Liver (tissue), 9 donors: Measurements from ENCODE around the gene NT5DC1. TPM values are rescaled to one million over a fixed set of nuclear protein-coding genes. Genes with fewer than 3 reads are reported as not detected.

Experiments
- DNase-seq: peaks from one replicate; pipeline ENCODE4 v3.0.0-alpha.2; 2017; ENCODE audit warnings: low spot score
- H3K27ac ChIP-seq, 2 donors: one replicate each; pipeline ENCODE4 v1.7.0; 2013; ENCODE audit warnings: inconsistent platforms in 2 of 2, low read length in 2 of 2, control low read depth in 1 of 2, low read depth in 1 of 2, mild to moderate bottlenecking in 1 of 2
- H3K27me3 ChIP-seq, 4 donors: one replicate each; pipeline versions ENCODE4 v1.6.1 to v1.7.0; 2013; ENCODE audit warnings: low read length in 3 of 4, inconsistent platforms in 1 of 4, mild to moderate bottlenecking in 1 of 4, moderate library complexity in 1 of 4; ENCODE audit not compliant: control insufficient read depth in 4 of 4, insufficient read depth in 4 of 4
- H3K36me3 ChIP-seq, 4 donors: one replicate each; pipeline versions ENCODE4 v1.6.1 to v1.7.0; 2013; ENCODE audit warnings: low read length in 3 of 4, mild to moderate bottlenecking in 3 of 4, low read depth in 1 of 4, moderate library complexity in 1 of 4; ENCODE audit not compliant: control insufficient read depth in 4 of 4, insufficient read depth in 3 of 4
- H3K4me1 ChIP-seq, 4 donors: one replicate each; pipeline versions ENCODE4 v1.6.1 to v1.7.0; 2013; ENCODE audit warnings: low read length in 3 of 4, mild to moderate bottlenecking in 3 of 4, moderate library complexity in 1 of 4; ENCODE audit not compliant: control insufficient read depth in 4 of 4, insufficient read depth in 4 of 4
- H3K4me3 ChIP-seq, 3 donors: one replicate each; pipeline versions ENCODE4 v1.6.1 to v1.7.0; 2013; ENCODE audit warnings: low read length in 3 of 3, control low read depth in 1 of 3, low read depth in 1 of 3, mild to moderate bottlenecking in 1 of 3
- H3K9ac ChIP-seq, 2 donors: one replicate each; pipeline ENCODE4 v1.7.0; 2013; ENCODE audit warnings: low read length in 2 of 2, mild to moderate bottlenecking in 2 of 2, moderate library complexity in 2 of 2, control low read depth in 1 of 2, low read depth in 1 of 2
- H3K9me3 ChIP-seq, 4 donors: one replicate each; pipeline versions ENCODE4 v1.6.1 to v1.7.0; 2013; ENCODE audit warnings: low read length in 3 of 4; ENCODE audit not compliant: control insufficient read depth in 4 of 4
- ATF3 ChIP-seq: IDR thresholded peaks from 2 replicates; pipeline ENCODE4 v1.6.1; 2016; ENCODE audit warnings: antibody characterized with exemption
- CTCF ChIP-seq: fragments of 150-350 bp; IDR thresholded peaks from 2 replicates; pipeline ENCODE4 v1.5.1; 2017; ENCODE audit warnings: improper control_type of control experiment, low read depth, low read length; ENCODE audit not compliant: missing input control
- EGR1 ChIP-seq, 2 donors: IDR thresholded peaks; 2 replicates each; pipeline ENCODE4 v1.6.1; 2016 to 2018; ENCODE audit warnings: antibody characterized with exemption in 2 of 2, low read depth in 2 of 2
- FOXA1 ChIP-seq: IDR thresholded peaks from 2 replicates; pipeline ENCODE4 v1.6.1; 2016; ENCODE audit warnings: antibody characterized with exemption
- FOXA2 ChIP-seq: IDR thresholded peaks from 2 replicates; pipeline ENCODE4 v1.6.1; 2016; ENCODE audit warnings: antibody characterized with exemption
- GABPA ChIP-seq, 2 donors: IDR thresholded peaks in 1 of 2; conservative IDR thresholded peaks in 1 of 2; 2 replicates each; pipeline ENCODE4 v1.6.1; 2016; ENCODE audit warnings: antibody characterized with exemption in 2 of 2, mild to moderate bottlenecking in 1 of 2, moderate library complexity in 1 of 2
- HNF4A ChIP-seq, 2 donors: conservative IDR thresholded peaks; 2 replicates each; pipeline ENCODE4 v1.6.1; 2016; ENCODE audit warnings: antibody characterized with exemption in 2 of 2, mild to moderate bottlenecking in 2 of 2
- HNF4G ChIP-seq: IDR thresholded peaks from 2 replicates; pipeline ENCODE4 v1.6.1; 2016; ENCODE audit warnings: antibody characterized with exemption
- JUND ChIP-seq, 2 donors: IDR thresholded peaks; 2 replicates each; pipeline ENCODE4 v1.6.1; 2016; ENCODE audit warnings: antibody characterized with exemption in 2 of 2
- MAX ChIP-seq: IDR thresholded peaks from 2 replicates; pipeline ENCODE4 v1.6.1; 2016; ENCODE audit warnings: antibody characterized with exemption
- NR2F2 ChIP-seq: IDR thresholded peaks from 2 replicates; pipeline ENCODE4 v1.6.1; 2016; ENCODE audit warnings: antibody characterized with exemption
- RAD21 ChIP-seq, 2 donors: IDR thresholded peaks; 2 replicates each; pipeline ENCODE4 v1.6.1; 2016; ENCODE audit warnings: antibody characterized with exemption in 2 of 2, mild to moderate bottlenecking in 2 of 2
- REST ChIP-seq: IDR thresholded peaks from 2 replicates; pipeline ENCODE4 v1.6.1; 2016; ENCODE audit warnings: antibody characterized with exemption, mild to moderate bottlenecking
- RXRA ChIP-seq, 2 donors: IDR thresholded peaks; 2 replicates each; pipeline ENCODE4 v1.6.1; 2017 to 2018; ENCODE audit warnings: antibody characterized with exemption in 2 of 2, mild to moderate bottlenecking in 1 of 2
- SP1 ChIP-seq: IDR thresholded peaks from 2 replicates; pipeline ENCODE4 v1.6.1; 2018; ENCODE audit warnings: antibody characterized with exemption, mild to moderate bottlenecking
- TAF1 ChIP-seq: conservative IDR thresholded peaks from 2 replicates; pipeline ENCODE4 v1.6.1; 2016; ENCODE audit warnings: antibody characterized with exemption, mild to moderate bottlenecking
- YY1 ChIP-seq: IDR thresholded peaks from 2 replicates; pipeline ENCODE4 v1.6.1; 2016; ENCODE audit warnings: antibody characterized with exemption, mild to moderate bottlenecking
- ZBTB33 ChIP-seq: IDR thresholded peaks from 2 replicates; pipeline ENCODE4 v1.6.1; 2016; ENCODE audit warnings: antibody characterized with exemption
- WGBS: extraction: QIAGEN DNeasy Blood & Tissue Kit; methylation state at CpG from one replicate; pipeline ENCODE4 v1.1.7; 2013; 5-methylcytosine and 5-hydroxymethylcytosine counted together
- polyA plus RNA-seq, 2 donors: library from polyadenylated mRNA; stranded (reverse) in 1 of 2; unstranded in 1 of 2; fragments of 200-250 nt in 1 of 2; fragments of >200 nt in 1 of 2; fragmentation: Nextera tagmentation in 1 of 2; extraction: Ambion mirVana in 1 of 2; gene quantifications; one replicate each; pipeline versions ENCODE4 v1.2.1 to v1.2.3, GENCODE V29; 2013 to 2015
- total RNA-seq, 2 donors: library from RNA; depleted of rRNA; stranded (reverse); fragments of >200 nt; gene quantifications; one replicate each; pipeline ENCODE4 v1.2.3, GENCODE V29; 2014
- donor health status: healthy.
- donor health status: healthy.
- donor health status: healthy.
- donor health status: healthy.
- donor health status: healthy.

Gene NT5DC1
- total and polyA plus RNA-seq, 4 donors, result 10.4 to 31.4 (median 23.3) TPM

- 74% methylated on average over 1 of the region's 1 CpG for WGBS
- H3K27ac ChIP-seq, result no peak overlapping the region
- H3K27me3 ChIP-seq, result no peaks in the 10 kb centered on the region
- H3K4me3 ChIP-seq, result no peak overlapping the region
- DNase-seq, result no peak
- no peaks in the 10 kb centered on the region for H3K9me3 ChIP-seq
- TF ChIP-seq YY1 (no peak), MAX (no peak), ATF3 (no peak), SP1 (no peak), FOXA2 (no peak), ZBTB33 (no peak), RXRA (IDR thresholded peaks at IDR 0.05) (no peak), FOXA1 (no peak), HNF4G (no peak), NR2F2 (no peak), JUND (IDR thresholded peaks at IDR 0.05) (no peak), CTCF (no peak), GABPA (IDR thresholded peaks at IDR 0.05 in 1 of 2, conservative IDR thresholded peaks at IDR 0.05 in 1 of 2) (no peak), RAD21 (IDR thresholded peaks at IDR 0.05) (no peak), REST (no peak), TAF1 (no peak), EGR1 (IDR thresholded peaks at IDR 0.05; ENCODE audit: low read depth in 2 of 2) (no peak), HNF4A (conservative IDR thresholded peaks at IDR 0.05) (no peak)
- H3K36me3 ChIP-seq, result no peaks in the 10 kb centered on the region
- H3K4me1 ChIP-seq, result no peaks in the 10 kb centered on the region
- H3K9ac ChIP-seq, result no peak overlapping the region
These were observed 186.2 kb downstream of the NT5DC1 start for GRCh38 chr6:116286773-116287358.
